Bronchial epithelial cell (primary cell): ENCODE results near the gene DHX40. TPM values are rescaled to one million over a fixed set of nuclear protein-coding genes. Genes with fewer than 3 reads are reported as not detected.
A peak's percentile ranks its signal among the peaks of the same experiment; 100 is the strongest.

ENCODE experiments used
- DNase-seq: peaks from one replicate; pipeline ENCODE4 v3.0.0-alpha.2; 2010; ENCODE audit warnings: low read depth
- FAIRE-seq: peaks from 2 replicates; lab custom pipeline; 2011; peaks lifted over from hg19 to GRCh38; lab: Jason Lieb, UNC
- H3K27me3 ChIP-seq: 2 replicates; pipeline ENCODE4 v1.5.1; 2011; ENCODE audit warnings: low read length; ENCODE audit not compliant: control insufficient read depth, insufficient read depth
- H3K36me3 ChIP-seq: 2 replicates; pipeline ENCODE4 v1.5.1; 2011; ENCODE audit warnings: low read length; ENCODE audit not compliant: control insufficient read depth, insufficient read depth
- H3K4me3 ChIP-seq: 2 replicates; pipeline ENCODE4 v1.5.1; 2011; ENCODE audit warnings: mild to moderate bottlenecking, low read depth, low read length, control low read depth
- total RNA-seq: library from RNA; depleted of rRNA; stranded (reverse); fragments of >200 nt; gene quantifications from 2 replicates; pipeline ENCODE4 v1.2.1, GENCODE V29; 2014
- TF ChIP-seq, protein P1 (sequence below): IDR thresholded peaks from 2 replicates; pipeline ENCODE4 v1.5.1; 2011; ENCODE audit warnings: mild to moderate bottlenecking, moderate library complexity, low read length, control low read depth, inconsistent platforms; ENCODE audit not compliant: insufficient read depth, severe bottlenecking

The DHX40 gene
- total RNA-seq, 1 donor from 2014 or later: 37.6 TPM

DNA sequence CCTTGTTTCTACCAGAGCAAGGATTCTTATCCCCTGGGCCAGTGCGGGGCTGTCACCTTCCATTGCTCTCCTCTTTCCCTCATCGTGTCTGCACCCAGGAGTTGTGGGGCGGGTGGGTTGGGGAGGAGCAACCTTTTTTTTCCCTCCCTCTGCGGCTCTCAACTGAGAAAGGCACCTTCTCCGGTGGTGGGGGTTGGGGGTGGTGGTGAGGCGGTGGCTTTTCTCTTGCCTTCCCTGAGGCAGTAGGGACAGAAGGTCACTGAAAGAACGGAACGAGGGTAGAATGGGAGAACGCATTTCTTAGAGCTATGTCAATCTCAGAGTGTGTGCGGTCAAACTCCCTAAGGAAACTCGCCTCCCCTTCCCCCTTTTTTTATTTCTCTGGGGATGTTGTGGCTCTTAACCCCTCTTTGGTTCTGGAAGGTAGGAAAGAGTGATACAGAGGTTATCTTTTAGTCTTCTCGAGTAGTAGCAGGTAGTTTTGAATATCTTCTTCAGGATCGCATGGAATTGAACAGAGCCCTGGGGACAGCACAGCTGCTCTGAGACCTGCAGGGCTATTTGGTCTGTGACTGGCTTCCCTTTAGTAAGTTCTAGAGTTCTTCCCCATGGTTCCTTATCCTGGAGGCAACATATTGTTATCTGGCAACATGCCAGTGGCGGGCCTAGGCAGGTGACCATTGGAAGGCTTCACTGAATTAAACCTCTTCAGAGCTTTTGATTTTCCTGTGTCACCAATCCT, 55.3 kb downstream of the DHX40 start:
- Histone ChIP-seq H3K36me3 (no peaks in the 10 kb centered on the region), H3K27me3 (no peaks in the 10 kb centered on the region), H3K4me3 (peak overlapping the region; percentile 100)
- DNase-seq (peak; percentile 22), FAIRE-seq (no peak)
- TF ChIP-seq, protein P1, sequence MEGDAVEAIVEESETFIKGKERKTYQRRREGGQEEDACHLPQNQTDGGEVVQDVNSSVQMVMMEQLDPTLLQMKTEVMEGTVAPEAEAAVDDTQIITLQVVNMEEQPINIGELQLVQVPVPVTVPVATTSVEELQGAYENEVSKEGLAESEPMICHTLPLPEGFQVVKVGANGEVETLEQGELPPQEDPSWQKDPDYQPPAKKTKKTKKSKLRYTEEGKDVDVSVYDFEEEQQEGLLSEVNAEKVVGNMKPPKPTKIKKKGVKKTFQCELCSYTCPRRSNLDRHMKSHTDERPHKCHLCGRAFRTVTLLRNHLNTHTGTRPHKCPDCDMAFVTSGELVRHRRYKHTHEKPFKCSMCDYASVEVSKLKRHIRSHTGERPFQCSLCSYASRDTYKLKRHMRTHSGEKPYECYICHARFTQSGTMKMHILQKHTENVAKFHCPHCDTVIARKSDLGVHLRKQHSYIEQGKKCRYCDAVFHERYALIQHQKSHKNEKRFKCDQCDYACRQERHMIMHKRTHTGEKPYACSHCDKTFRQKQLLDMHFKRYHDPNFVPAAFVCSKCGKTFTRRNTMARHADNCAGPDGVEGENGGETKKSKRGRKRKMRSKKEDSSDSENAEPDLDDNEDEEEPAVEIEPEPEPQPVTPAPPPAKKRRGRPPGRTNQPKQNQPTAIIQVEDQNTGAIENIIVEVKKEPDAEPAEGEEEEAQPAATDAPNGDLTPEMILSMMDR: no peak

DNA sequence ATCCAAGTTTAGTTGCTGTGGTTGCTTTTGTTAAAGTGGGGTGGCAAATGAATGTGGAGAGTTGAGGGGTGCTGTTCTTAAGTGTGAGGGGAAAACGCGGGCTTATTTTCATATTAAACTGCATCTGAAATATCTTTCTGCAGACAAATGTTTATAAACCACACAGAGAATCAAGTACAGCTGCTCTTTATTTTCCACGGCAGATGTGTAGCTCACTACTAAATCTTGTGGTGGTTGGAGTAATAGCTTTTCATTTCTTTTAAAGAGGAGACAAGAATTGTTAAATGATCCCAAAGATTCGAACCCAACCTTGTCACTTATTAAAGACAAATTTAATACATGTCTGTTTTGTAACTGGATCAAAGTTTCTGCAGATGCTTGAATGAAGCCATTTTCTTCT, 56.4 kb downstream of the DHX40 start:
- H3K36me3 ChIP-seq: no peaks in the 10 kb centered on the region
- TF ChIP-seq, protein P1: no peak

DNA sequence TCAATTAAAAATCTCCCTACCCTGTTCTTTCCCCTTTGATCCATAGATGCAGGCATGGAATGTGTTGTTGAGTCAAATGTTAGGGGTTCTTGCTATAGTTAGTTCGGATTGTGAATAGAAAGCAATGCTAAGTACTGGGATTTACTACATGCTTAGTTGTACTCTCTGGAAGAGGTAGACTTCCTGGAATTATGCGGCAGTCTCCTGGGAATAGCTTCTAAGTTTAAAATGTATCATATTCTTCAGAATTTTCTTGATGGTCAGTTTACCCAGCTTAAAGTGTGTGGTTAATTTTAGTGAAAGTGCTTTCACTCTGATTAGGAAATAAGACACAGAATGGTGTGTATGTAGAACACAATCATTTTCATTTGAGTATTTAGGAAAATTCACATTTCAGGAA, 57.7 kb downstream of the DHX40 start:
- TF ChIP-seq, protein P1: no peak
- DNase-seq (no peak), FAIRE-seq (no peak)
- Histone ChIP-seq H3K27me3 (no peaks in the 10 kb centered on the region), H3K36me3 (no peaks in the 10 kb centered on the region), H3K4me3 (no peak overlapping the region)

More for the DNA sequence above, 56.4 kb downstream of the DHX40 start:
- DNase-seq (no peak), FAIRE-seq (no peak)
- H3K4me3 ChIP-seq: no peak overlapping the region
- H3K27me3 ChIP-seq: no peaks in the 10 kb centered on the region

DNA sequence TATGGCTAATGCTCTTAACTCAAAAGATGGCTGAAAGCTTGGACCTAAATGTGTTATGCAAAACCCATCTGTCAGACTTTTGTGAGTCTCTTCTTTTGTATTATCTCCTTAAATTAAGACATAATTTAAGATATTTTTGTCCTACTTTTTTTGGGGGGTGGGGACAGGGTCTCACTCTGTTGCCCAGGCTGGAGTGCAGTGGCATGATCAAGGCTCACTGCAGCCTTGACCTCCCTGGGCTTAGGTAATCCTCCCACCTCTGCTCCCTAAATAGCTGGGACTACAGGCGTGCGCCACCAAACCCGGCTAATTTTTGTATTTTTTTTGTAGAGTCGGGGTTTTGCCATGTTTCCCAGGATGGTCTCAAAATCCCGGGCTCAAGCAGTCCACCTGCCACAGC, 61.3 kb downstream of the DHX40 start:
- Histone ChIP-seq H3K27me3 (no peaks in the 10 kb centered on the region), H3K4me3 (no peak overlapping the region), H3K36me3 (peaks cover 5% of the 10 kb centered on the region)
- TF ChIP-seq, protein P1: no peak
- no peak for FAIRE-seq
- no peak for DNase-seq

DNA sequence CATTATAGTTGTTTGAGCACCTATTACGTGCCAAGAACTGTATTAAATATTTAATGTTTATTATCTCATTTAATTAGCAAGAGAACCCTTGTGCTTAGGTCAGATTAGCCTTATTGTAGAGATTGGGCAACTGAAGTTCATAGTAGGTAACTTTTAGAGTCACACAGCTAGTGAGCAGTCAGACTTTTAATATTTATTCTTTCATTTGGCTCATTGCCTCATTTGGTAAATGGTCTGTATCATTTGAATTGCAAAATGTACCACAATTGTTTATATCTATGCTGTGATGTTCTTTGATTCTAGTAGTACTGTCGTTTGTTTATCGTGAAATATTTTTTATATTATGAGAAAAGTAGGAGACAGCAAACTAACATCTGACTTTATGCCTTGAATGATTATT, 61.9 kb downstream of the DHX40 start:
- peaks cover 5% of the 10 kb centered on the region for H3K36me3 ChIP-seq
- no peak for DNase-seq
- no peak overlapping the region for H3K4me3 ChIP-seq
- TF ChIP-seq, protein P1: no peak
- H3K27me3 ChIP-seq: no peaks in the 10 kb centered on the region
- no peak for FAIRE-seq

DNA sequence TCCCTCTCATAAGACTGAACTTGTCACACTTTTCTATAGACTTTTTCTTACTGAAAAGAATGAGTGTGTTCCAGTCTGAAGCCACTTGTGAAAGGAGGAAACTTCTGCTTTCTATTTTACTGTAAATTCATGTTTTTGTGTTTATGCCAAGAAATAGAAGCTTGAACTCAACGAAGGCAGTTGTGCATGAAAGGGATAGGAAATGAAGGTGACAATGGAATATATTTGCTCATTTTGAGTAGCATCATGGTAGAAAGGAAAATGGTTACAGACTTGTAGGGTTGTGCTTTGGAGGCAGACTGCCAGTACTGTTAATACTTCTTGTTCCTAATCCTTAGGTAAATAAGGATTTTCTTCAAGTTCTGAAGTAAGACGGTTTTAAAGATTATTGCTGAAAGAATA, 62.4 kb downstream of the DHX40 start:
- DNase-seq (no peak), FAIRE-seq (no peak)
- Histone ChIP-seq H3K27me3 (no peaks in the 10 kb centered on the region), H3K36me3 (peaks cover 5% of the 10 kb centered on the region), H3K4me3 (no peak overlapping the region)
- TF ChIP-seq, protein P1: no peak
